HG02840 (cell line): ENCODE results near the gene LTBP1.

ENCODE experiments used
- ATAC-seq: cut with Tn5 transposase; IDR thresholded peaks from one replicate; pipeline ENCODE4 v1.9.1; 2021; ENCODE audit warnings: mild to moderate bottlenecking, moderate library complexity, moderate number of reproducible peaks; ENCODE audit not compliant: unreplicated experiment, low FRiP score

Gene LTBP1

GRCh38 chr2:33104052-33104623, 157.4 kb downstream of the LTBP1 start:
- no peak for ATAC-seq

GRCh38 chr2:33104726-33105125, 158.0 kb downstream of the LTBP1 start:
- no peak for ATAC-seq

- no peak for ATAC-seq
Observed at GRCh38 chr2:33106115-33106514, 159.4 kb downstream of the LTBP1 start.

- no peak for ATAC-seq
Observed at GRCh38 chr2:33107690-33108482, 161.1 kb downstream of the LTBP1 start.

- ATAC-seq, result no peak
Observed at GRCh38 chr2:33108483-33109443, 162.0 kb downstream of the LTBP1 start.

- ATAC-seq, result no peak
Observed at GRCh38 chr2:33110461-33110860, 163.7 kb downstream of the LTBP1 start.

GRCh38 chr2:33111002-33111446, 164.3 kb downstream of the LTBP1 start:
- ATAC-seq, result no peak

GRCh38 chr2:33115196-33115595, 168.4 kb downstream of the LTBP1 start:
- no peak for ATAC-seq

- no peak for ATAC-seq
Observed at GRCh38 chr2:33115728-33116127, 169.0 kb downstream of the LTBP1 start.

- no peak for ATAC-seq
Observed at GRCh38 chr2:33116799-33117198, 170.0 kb downstream of the LTBP1 start.

- ATAC-seq, result no peak
Observed at GRCh38 chr2:33118651-33119050, 171.9 kb downstream of the LTBP1 start.

GRCh38 chr2:33121416-33121815, 174.7 kb downstream of the LTBP1 start:
- no peak for ATAC-seq

- no peak for ATAC-seq
Observed at GRCh38 chr2:33121925-33122324, 175.2 kb downstream of the LTBP1 start.

- ATAC-seq, result no peak
Observed at GRCh38 chr2:33122726-33123125, 176.0 kb downstream of the LTBP1 start.

- ATAC-seq, result no peak
Observed at GRCh38 chr2:33123216-33123615, 176.5 kb downstream of the LTBP1 start.

GRCh38 chr2:33126552-33126951, 179.8 kb downstream of the LTBP1 start:
- ATAC-seq, result no peak

GRCh38 chr2:33126958-33127357, 180.2 kb downstream of the LTBP1 start:
- no peak for ATAC-seq

GRCh38 chr2:33129263-33130053, 182.7 kb downstream of the LTBP1 start:
- no peak for ATAC-seq

GRCh38 chr2:33130054-33130447, 183.3 kb downstream of the LTBP1 start:
- no peak for ATAC-seq

- ATAC-seq, result no peak
Observed at GRCh38 chr2:33130544-33130943, 183.8 kb downstream of the LTBP1 start.
